Measurements from ENCODE around the gene BMP2K.
A peak's percentile ranks its signal among the peaks of the same experiment; 100 is the strongest.
"Not testable (repeated sequence)": the region's sequence is repeated elsewhere in the genome, so short reads cannot be mapped to it uniquely, and the experiment has no call there.

Gene BMP2K

DNA sequence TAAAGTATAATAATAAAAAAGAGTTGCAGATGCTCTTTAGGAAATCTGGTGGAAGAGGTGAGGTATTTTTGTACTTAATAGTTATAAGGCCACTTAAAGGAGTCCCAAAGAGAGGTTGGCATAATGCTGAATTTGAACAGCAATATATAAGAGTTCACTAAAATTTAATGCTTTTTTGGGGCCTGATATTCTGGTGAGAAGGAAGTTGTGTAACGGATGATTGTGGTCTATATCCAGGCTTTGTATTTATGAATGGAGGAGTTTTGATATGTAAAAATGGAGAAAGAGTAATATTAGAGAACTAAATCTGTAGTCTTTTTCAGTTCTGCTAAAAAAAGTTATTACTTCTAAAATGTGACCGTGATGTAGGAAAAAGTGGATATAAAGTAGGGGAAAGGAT is 20.4 kb downstream of the BMP2K start:
- DNase-seq: no peak

DNA sequence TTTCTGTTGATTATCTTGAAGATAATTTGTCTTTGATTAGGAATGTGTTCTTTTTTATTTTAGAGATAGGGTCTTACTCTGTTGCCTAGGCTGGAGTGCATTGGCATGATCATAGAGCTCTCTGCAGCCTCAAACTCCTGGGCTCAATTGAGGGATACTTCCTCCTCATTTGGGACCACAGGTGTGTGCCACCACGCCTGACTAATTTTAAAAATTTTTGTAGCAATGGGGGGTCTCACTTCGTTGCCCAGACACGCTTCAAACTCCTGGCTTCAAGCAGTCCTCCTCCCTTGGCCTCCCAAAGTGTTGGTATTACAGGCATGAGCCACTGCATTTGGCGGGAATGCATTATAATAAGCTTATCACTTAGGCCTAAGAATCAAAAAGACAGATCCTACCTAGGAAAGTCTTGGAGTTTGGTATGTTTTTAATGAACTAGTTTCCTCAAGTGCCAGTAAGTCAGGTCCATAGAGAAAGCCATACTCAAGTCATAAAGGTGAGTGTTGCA is 21.7 kb downstream of the BMP2K start:
- DNase-seq: no peak

DNA sequence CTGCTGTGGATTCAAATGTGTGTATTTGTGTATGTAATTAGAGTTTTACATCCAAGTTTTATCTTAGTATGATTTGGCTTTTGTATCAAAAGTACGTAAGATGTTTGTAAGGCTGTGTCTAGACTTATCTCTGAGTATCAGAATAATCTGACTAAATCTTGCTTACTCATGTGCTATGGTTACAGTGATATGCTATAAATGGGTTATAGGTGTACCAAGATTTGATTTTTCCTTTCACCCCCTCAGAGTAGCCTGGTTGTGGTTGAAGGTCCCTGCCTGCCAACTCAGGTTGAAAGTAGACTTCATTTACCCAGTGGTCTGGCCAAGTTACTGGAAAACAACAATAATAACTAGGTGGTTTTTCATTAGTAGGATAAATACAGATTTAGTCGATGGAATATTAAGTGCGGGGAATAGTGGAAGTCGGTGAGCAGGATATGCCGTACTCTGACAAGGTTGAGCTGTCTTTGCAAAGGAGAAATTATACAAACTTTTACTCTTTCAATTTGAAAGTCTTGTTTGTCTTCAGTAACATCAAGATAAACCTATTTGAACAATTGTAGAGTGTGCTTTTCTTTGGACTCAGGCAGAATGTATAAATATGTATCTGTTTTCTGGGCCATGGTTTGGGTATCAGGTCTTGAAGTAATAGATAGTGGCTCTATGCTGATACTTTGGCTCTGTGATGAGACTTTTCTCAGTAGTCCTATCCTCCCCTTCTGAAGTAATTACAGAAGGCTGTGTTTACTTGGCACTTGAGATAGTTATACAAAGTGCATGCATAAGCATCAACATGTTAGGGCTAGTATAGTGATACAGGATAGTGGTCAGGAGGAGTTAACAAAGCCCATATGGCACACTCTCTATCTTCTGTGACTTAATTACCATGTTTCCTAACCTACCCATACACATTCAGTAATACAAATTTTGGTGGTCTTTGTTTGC is 23.7 kb downstream of the BMP2K start:
- DNase-seq: peak; percentile 11

DNA sequence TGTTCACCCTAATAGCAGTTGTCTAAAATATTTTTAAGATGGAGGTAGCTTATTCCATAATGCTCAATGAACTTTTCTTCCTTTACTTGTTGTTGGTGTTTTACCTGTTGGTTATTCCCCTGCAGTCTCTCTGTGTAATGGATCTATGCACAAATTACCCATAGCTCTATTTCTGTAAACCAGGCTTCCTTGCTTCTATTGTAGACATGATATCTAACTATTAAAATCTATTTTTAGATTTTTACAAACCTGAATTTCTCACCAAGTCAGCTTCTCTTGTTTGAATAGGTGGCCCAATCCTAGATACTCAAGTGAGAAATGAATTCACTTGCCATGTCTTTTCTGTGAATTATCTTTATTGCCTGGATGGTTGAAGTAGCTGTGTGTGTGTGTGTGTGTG is 24.8 kb downstream of the BMP2K start:
- no peak for DNase-seq

DNA sequence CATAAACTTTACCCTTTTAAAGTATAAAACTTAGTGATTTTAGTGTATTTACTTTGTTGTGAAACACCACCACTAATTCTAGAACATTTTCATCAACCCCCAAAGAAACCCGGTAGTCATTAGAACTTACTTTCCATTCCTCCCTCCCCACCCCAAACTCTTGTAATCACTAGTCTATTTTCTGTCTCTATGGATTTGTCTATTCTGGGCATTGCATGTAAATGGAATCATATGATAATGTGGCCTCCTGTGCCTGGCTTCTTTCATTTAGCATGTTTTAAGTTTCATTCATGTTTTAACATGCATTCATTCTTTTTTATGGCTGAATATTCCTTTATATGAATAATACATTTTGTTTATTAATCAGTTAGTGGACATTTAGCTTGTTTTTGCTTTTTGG is 27.8 kb downstream of the BMP2K start:
- no peak for DNase-seq

DNA sequence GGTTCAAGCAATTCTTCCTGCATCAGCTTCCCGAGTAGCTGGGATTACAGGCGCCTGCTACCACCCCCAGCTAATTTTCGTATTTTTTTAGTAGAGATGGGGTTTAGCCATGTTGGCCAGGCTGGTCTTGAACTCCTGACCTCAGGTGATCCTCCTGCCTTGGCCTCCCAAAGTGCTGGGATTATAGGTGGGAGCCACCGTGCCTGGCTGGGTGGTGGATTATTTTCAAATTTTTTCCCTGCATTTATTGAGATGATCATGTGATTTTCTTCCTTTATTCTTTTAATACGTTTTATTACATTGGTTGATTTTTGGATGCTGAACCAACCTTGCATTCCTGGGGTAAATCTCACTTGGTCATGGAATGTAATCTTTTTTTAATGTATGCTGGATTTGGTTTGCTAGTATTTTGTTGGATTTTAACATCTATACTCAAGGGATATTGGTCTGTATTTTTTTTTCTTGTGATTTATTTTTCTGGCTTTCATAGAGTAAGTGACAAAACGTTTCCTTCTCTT is 30.9 kb downstream of the BMP2K start:
- no peak for DNase-seq

DNA sequence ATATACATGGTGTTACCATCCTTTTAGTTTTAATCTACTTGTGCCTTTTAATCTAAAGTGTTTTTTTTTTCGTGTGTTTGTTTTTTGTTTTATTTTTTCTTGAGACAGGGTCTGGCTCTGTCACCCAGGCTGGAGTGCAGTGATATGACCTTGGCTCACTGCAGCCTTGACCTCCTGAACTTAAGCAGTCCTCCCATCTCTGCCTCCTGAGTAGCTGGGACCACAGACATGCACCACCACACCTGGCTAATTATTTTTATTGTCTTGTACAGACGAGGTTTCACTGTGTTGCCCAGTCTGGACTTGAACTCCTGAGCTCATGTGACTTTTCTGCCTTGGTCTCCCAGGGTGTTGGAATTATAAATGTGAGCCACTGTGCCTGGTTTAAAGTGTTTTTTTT is 33.1 kb downstream of the BMP2K start:
- DNase-seq: no peak

DNA sequence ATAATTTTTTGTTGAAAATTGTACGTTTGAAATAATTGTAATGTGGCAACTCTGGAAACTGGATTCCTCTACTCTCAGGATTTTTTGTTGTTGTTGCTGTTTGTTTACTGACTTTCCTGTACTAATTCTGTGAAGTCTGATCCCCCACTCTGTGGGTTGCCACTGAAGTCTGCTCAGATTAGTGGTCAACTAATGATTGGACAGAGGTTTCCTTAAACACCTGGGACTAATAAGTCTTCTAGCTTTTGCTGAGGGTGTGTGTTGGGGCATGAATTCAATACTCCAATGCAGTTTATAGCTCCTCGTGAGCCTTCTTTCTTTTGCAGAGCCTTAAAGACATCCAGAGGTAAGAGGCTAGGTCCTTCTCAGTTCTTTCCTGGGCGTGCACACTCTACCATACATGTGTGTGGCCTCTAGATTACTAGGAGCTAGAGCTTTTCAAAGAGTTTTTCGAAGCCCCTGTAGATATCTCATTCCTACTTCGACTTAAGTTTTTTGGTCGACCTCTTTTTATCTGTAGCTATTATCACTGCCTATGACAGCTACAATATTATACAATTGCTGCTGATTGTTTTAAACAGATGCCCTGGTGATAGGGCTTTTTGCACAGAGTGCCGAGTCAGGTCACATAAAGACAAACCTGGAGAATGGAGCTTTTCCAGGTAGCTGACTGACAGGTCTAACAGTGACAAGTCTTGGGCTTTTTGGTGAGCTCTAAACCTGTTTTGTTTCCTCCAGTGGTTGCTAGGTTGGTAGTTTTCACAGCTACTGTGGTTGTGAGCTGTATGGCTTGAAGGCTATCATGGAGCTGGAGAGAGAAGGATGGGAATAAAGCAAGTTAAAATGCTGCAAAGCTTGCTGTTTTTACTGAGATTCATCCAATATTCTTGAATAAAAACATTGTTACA is 34.0 kb downstream of the BMP2K start:
- no peak for DNase-seq

DNA sequence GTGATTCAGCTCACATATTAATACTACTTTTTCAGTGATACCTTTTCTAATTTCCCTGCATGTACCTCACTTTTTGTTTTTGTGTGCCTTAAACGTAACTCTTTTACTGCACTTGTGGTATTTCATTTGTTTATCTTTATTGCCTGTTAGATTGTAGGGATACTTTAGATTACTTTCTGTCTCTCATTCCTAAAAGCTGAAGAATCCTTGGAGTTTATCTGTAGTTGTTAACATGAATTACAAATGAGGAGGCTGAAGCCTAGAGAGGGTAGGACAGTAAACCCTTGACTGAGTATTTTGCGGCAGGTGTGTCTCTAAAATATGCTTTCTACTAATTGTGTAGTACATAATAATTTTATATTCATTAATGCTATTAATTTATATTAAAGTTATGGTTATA is 34.9 kb downstream of the BMP2K start:
- DNase-seq: no peak

DNA sequence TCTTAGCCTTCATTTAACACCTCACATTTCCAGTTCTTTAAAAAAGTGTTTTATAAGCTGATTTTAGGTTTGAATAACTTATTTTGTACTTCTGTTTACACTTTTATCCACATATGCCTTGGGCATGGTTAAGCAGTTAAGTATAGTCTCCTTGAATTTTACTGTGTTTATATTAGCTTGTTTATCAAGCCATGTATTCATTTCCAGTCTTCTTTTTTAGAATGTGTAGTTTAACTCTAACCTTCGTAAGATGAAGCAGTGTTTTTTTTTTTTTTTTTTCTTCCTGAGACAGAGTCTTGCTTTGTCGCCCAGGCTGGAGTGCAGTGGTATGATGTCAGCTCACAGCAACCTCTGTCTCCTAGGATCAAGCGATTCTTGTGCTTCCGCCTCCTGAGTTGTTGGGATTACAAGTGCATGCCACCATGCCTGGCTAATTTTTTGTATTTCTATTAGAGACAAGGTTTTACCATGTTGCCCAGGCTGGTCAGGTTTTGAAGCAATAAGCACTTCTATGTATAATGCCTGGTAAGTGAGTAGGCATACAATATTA is 42.5 kb downstream of the BMP2K start:
- DNase-seq: no peak

DNA sequence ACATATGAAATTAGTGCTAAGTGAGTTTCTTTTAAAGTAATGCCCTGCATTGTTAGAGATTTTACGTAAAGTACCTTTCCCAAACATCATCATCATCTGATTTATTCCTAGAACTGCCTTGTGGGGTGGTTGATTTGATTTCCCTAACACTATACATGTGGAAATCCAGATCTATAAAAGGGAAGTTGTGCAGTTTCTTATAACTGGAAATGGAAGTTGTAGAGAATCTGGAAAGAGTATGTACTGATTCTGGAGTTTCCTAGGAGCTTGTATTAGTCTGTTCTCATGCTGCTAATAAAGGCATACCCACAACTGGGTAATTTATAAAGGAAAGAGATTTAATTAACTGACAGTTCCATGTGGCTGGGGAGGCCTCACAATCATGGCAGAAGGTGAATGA is 47.9 kb downstream of the BMP2K start:
- no peak for DNase-seq

DNA sequence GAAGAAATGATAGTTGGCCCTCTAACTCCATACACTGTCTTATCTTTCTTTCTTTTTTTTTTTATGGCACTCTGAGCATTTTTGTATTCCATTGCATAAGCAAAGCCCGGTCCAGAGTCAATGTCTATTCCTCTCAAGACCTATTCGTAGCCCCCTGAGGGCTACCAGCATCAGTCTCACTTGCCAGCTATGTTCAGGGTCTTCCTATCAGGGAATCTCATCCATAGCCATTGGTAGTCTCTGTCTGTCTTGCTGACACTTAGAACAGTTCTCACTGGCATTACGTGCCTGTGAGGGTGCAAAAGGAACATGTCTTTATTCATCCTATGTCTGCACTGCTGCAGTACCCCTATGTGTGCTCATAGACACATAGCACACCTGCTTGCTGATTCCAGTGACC is 51.0 kb downstream of the BMP2K start:
- DNase-seq: no peak

DNA sequence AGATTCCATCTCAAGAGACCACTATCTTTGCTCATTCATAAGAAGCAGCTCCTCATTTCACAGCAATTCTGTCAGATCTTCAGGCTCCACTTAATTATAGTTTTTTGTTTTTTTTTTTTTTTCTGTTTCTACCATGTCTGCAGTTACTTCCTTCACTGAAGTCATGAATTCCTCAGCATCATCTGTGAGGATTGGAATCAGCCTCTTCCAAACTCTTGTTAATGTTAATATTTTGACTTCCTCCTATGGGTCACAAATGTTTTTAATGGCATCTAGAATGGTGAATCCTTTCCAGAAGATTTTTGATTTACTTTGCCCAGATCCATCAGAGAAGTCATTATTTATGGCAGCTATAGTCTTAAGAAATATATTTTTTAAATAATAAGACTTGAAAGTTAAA is 53.1 kb downstream of the BMP2K start:
- no peak for DNase-seq

DNA sequence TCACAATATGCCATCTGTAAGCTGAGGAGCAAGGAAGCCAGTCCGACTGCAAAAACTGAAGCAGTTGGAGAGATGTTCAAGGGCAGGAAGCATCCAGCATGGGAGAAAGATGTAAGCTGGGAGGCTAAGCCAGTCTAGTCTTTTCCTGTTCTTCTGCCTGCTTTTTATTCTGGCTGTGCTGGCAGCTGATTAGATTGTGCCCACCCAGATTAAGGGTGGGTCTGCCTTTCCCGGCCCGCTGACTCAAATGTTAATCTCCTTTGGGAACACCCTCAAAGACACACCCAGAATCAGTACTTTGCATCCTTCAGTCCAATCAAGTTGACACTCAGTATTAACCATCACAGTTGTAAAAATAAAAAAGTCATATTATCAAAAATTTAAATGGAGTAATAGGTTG is 63.5 kb downstream of the BMP2K start:
- DNase-seq: not testable (repeated sequence)

DNA sequence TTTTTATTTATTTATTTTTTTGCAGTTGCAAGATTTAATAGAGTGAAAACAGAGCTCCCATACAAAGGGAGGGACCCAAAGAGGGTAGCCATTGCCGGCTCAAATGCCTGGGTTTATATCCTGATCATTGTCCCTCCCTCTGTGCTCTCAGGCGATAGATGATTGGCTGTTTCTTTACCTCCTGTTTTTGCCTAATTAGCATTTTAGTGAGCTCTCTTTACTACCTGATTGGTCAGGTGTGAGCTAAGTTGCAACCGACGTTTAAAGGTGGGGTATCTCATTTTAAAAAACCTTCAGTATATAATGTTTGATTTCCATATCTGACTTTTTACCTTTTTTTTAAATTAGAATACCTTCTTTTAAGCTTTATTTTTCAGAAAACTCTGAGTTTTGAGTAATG is 64.1 kb downstream of the BMP2K start:
- not testable (repeated sequence) for DNase-seq

DNA sequence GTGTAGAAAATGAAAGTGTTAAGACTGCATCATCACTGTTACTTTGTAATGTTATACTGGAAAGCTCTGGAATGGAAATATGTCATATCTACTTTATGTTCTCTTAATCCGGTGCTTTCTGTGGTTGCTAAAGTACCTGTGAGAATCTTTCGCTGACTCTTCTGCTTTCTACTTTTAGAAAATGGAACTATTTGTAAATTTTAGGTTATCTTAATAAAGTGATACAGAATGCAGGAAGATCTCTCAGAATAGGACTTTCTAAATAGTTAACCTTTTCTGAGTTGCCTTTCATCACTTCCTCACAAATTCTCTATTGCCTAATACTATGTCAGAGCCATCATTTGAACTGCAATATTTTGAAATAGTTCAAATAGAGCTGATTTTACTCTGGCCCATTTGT is 69.3 kb downstream of the BMP2K start:
- no peak for DNase-seq

DNA sequence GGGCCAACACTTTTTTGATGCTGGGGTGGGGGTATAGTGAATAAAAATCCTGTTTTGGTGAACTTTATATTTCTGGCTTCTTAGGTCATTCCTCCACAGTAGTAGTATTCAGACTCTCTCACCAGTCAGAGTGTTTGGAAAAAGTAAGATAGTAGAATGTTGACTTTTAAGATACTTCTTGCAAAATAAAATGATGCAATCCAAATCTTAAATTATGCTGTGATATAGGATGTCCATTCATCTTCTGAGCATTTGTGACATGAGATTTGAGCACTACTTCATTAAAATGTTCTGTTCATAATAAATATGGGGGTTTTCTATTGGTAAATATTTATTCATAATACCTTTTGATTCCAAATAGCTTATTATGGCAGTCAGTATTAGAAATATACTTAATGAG is 70.1 kb downstream of the BMP2K start:
- no peak for DNase-seq

DNA sequence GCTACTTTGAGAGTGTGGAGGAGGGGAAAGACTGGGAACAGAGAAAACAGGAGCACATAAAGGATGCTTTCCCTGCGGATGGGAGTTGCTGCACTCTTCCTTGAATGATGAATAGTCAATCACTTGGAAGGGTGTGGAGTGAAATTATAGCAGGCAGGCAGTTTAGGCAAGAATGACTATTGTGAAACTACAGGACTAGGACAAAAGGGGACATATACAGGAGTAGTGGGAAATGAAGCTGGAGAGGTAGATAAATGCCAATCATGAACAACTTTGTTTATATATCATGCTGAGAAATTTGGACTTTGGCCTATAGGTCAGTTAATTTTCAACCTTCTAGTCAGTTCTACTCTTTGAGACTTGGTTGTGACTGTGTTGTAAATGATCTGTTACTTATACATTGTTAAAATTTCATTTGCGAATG is 86.2 kb downstream of the BMP2K start:
- DNase-seq: no peak

DNA sequence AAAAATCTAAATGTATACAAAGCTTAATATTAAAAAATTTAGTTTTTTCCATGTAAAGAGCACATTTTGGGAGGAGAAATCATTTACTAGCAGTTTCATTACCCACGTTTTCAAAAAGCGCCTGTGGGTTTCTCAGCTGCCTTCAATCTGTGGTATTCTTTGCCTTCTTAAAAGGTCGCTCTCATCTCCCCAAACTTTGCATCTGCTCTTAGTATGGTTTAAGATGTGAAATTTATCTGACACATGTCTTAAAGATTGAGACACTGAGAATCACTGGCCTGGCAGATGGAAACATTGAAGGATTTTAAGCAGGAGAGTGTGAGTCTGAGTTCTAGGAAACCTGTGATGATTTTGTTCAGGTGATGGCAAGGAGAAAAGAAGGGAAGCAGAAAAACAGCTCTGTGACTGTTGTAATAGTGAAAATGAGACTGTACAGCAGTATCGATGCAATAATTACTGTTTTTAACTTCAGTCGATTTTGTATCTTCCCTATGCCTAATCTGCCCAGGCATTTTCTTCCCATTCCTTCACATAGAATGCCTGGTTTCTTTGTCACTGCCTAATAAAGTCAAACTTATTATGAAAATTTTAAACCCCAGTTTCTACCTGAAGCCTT is 87.2 kb downstream of the BMP2K start:
- DNase-seq: no peak

DNA sequence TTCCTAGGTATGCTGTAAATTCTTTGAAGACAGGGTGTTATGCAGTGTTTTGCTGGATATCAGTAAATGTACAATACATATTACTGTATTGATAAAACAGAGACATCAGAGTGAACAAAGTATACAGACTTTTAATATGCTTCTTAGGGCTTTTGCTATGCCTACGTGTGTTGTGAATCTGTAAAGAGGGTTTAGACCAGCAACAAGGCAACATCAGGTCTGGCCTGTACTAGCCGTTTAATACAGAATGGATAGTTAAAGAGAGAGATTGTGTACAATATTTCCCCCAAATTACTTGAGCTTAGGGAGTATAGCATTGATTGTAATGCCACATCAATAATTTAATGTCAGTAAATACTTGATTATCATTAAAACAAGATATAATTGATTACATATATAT is 87.8 kb downstream of the BMP2K start:
- no peak for DNase-seq

DNA sequence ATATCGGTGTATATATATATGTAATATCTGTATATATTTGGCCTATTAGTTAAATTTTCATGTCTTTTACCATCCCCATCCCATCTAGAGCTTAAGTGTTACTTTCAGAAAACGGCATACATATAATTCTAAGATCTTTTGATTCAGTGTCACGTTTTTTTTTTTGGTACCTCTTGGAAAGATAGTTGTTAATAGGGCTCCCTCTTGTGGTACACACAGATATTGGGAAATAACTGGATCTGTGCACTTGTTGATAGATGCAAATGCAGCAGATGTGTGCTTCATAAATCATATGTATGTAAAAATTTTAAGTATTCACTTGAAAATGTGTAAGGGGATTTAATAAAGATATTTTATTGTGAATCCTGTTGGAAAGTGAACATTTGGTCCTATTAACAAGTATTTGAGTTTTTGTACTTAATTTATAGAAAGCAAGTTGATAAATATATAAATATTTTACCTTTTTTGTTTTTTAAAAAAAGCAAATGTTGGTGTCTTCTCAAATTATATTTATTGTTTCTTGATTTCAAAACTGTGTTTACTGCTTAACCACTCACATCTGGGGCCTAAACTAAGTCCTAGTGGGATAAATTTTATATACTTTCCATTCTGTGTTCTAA is 88.4 kb downstream of the BMP2K start:
- DNase-seq: peak; percentile 7

DNA sequence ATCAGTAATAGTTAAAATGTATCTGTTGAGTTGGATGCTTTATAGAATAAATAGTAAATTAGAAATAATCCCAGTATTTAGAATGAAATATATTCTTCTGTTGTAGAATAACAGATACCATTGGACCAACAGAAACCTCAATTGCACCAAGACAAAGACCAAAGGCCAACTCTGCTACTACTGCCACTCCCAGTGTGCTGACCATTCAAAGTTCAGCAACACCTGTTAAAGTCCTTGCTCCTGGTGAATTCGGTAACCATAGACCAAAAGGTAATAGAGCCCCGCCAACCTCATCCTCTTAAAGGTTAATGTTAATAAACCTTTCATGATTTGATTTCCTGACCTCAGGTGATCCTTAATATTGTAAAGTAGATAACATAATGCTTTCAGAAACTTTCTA is 89.3 kb downstream of the BMP2K start:
- no peak for DNase-seq

Measured in NCI-H524 treated with DMSO at 0.1 percent for 48 hours (cell line).